K562 (cell line): ENCODE measurements around the gene RPLP2. TPM values are rescaled to one million over a fixed set of nuclear protein-coding genes. Genes with fewer than 3 reads are reported as not detected.

Experiments used
- ATF1 ChIP-seq, 2 experiments: fragments of 450-650 bp in 1 of 2; IDR thresholded peaks; 2 replicates each; pipeline ENCODE4 v1.6.1; 2016; ENCODE audit warnings: missing compliant biosample characterization in 1 of 2, missing genetic modification characterization in 1 of 2
- BHLHE40 ChIP-seq: IDR thresholded peaks from 2 replicates; pipeline ENCODE4 v1.6.1; 2011; ENCODE audit warnings: low read length, improper control_type of control experiment
- CREM ChIP-seq: IDR thresholded peaks from 2 replicates; pipeline ENCODE4 v1.6.1; 2014; ENCODE audit warnings: antibody characterized with exemption, low read depth
- CSDE1 ChIP-seq, 2 experiments: fragments of 450-650 bp; IDR thresholded peaks; 2 replicates each; pipeline ENCODE4 v1.6.1; 2016; ENCODE audit warnings: mild to moderate bottlenecking in 1 of 2
- ERF ChIP-seq: fragments of 450-650 bp; formaldehyde crosslinking; IDR thresholded peaks from 2 replicates; pipeline ENCODE4 v1.4.0; 2020; ENCODE audit warnings: mild to moderate bottlenecking, mixed read lengths
- GABPA ChIP-seq: fragments of 200-800 bp; sonication (Bioruptor generic); conservative IDR thresholded peaks from 2 replicates; pipeline ENCODE4 v1.6.1; 2016; ENCODE audit warnings: low read depth, missing genetic modification characterization, missing compliant biosample characterization
- MYBL2 ChIP-seq, 2 experiments: fragments of 450-650 bp in 1 of 2; sonication (generic) in 1 of 2; formaldehyde crosslinking in 1 of 2; IDR thresholded peaks; 2 replicates each; pipeline versions ENCODE4 v1.6.1 to v1.8.1; 2017 to 2022; ENCODE audit warnings: borderline replicate concordance in 1 of 2, inconsistent platforms in 1 of 2, low read depth in 1 of 2, mild to moderate bottlenecking in 1 of 2, missing genetic modification reagents in 1 of 2, moderate library complexity in 1 of 2
- NR4A1 ChIP-seq, 2 experiments: fragments of 250-450 bp in 1 of 2; fragments of 450-650 bp in 1 of 2; sonication (Bioruptor Pico) in 1 of 2; IDR thresholded peaks; 2 replicates each; pipeline versions ENCODE4 v1.4.0 to v1.6.1; 2016 to 2020; ENCODE audit warnings: mild to moderate bottlenecking in 2 of 2, missing compliant biosample characterization in 1 of 2, missing genetic modification characterization in 1 of 2, moderate library complexity in 1 of 2
- PYGO2 ChIP-seq: fragments of 450-650 bp; IDR thresholded peaks from 2 replicates; pipeline ENCODE4 v1.6.1; 2016; ENCODE audit warnings: mild to moderate bottlenecking, missing genetic modification characterization, moderate library complexity, missing compliant biosample characterization
- RHOXF2B ChIP-seq: fragments of 250-450 bp; sonication (Bioruptor Pico); conservative IDR thresholded peaks from 2 replicates; pipeline ENCODE4 v1.5.1; 2021
- STAT5A ChIP-seq: IDR thresholded peaks from 2 replicates; pipeline ENCODE4 v1.6.1; 2012; ENCODE audit warnings: low read length, inconsistent platforms, borderline replicate concordance
- TEAD1 ChIP-seq, 2 experiments: fragments of 450-650 bp in 1 of 2; sonication (generic) in 1 of 2; formaldehyde crosslinking; IDR thresholded peaks; 2 replicates each; pipeline versions ENCODE4 v1.4.0 to v1.8.0; 2020 to 2022; ENCODE audit warnings: mild to moderate bottlenecking in 2 of 2, missing genetic modification reagents in 1 of 2
- ZBTB9 ChIP-seq: fragments of 450-650 bp; formaldehyde crosslinking; IDR thresholded peaks from 2 replicates; pipeline ENCODE4 v1.4.0; 2020; ENCODE audit warnings: mild to moderate bottlenecking, moderate library complexity
- ZNF274 ChIP-seq: IDR thresholded peaks from 2 replicates; pipeline ENCODE4 v1.6.1; 2011; ENCODE audit warnings: low read depth, mild to moderate bottlenecking, low read length, moderate library complexity, borderline replicate concordance
- ZNF311 ChIP-seq: fragments of 250-450 bp; sonication (Bioruptor Pico); IDR thresholded peaks from 2 replicates; pipeline ENCODE4 v1.4.0; 2020; ENCODE audit warnings: mild to moderate bottlenecking, moderate library complexity
- polyA plus RNA-seq, 8 experiments: library from polyadenylated mRNA; depleted of rRNA in 4 of 8; stranded (reverse) in 5 of 8; unstranded in 3 of 8; fragments of >200 nt; fragmentation: Nextera tagmentation in 2 of 8; fragmentation: Illumina TruSeq in 1 of 8; extraction: Ambion mirVana in 2 of 8; extraction: Trizol in 1 of 8; gene quantifications; 2 replicates each; pipeline versions ENCODE4 v1.2.1 to v1.2.3, GENCODE V29; 2011 to 2014; ENCODE audit warnings: inconsistent platforms in 1 of 8, missing spikeins in 1 of 8
- total RNA-seq, 7 experiments: library from RNA; depleted of rRNA in 6 of 7; stranded (reverse); fragments of >200 nt in 6 of 7; fragmentation: Illumina TruSeq in 2 of 7; extraction: Trizol in 2 of 7; gene quantifications; 2 replicates each; pipeline versions ENCODE4 v1.2.1 to v1.2.3, GENCODE V29; 2011 to 2021; ENCODE audit warnings: low replicate concordance in 1 of 7
- TF ChIP-seq, protein P1 (sequence below), 2 experiments: fragments of 150-350 bp in 1 of 2; IDR thresholded peaks; 2 replicates each; pipeline ENCODE4 v1.6.1; 2012 to 2016; ENCODE audit warnings: low read depth in 2 of 2, low read length in 2 of 2, mild to moderate bottlenecking in 1 of 2, moderate library complexity in 1 of 2
- TF ChIP-seq, protein P2 (sequence below): fragments of 450-650 bp; IDR thresholded peaks from 2 replicates; pipeline ENCODE4 v1.6.1; 2016; ENCODE audit warnings: low read depth, mild to moderate bottlenecking, moderate library complexity
- TF ChIP-seq, protein P3 (sequence below): sonication (generic); formaldehyde crosslinking; IDR thresholded peaks from 2 replicates; pipeline ENCODE4 v1.9.0; 2022; ENCODE audit warnings: mild to moderate bottlenecking, missing genetic modification reagents
- TF ChIP-seq, protein P4 (sequence below): sonication (generic); formaldehyde crosslinking; IDR thresholded peaks from 2 replicates; pipeline ENCODE4 v1.9.0; 2022; ENCODE audit warnings: mild to moderate bottlenecking, missing genetic modification reagents

The RPLP2 gene
- total and polyA plus RNA-seq, 9 of the 15 experiments (the other 6 are each of a cell fraction or from before 2014, with no cell fraction given) = 528 to 3,807 (median 1,633) TPM

GRCh38 chr11:843818-844692, 34.3 kb downstream of the RPLP2 start (continued):
- no peak for TF ChIP-seq PYGO2
- TF ChIP-seq RHOXF2B (CRISPR knock-in tag) = no peak
- TF ChIP-seq, protein P1, sequence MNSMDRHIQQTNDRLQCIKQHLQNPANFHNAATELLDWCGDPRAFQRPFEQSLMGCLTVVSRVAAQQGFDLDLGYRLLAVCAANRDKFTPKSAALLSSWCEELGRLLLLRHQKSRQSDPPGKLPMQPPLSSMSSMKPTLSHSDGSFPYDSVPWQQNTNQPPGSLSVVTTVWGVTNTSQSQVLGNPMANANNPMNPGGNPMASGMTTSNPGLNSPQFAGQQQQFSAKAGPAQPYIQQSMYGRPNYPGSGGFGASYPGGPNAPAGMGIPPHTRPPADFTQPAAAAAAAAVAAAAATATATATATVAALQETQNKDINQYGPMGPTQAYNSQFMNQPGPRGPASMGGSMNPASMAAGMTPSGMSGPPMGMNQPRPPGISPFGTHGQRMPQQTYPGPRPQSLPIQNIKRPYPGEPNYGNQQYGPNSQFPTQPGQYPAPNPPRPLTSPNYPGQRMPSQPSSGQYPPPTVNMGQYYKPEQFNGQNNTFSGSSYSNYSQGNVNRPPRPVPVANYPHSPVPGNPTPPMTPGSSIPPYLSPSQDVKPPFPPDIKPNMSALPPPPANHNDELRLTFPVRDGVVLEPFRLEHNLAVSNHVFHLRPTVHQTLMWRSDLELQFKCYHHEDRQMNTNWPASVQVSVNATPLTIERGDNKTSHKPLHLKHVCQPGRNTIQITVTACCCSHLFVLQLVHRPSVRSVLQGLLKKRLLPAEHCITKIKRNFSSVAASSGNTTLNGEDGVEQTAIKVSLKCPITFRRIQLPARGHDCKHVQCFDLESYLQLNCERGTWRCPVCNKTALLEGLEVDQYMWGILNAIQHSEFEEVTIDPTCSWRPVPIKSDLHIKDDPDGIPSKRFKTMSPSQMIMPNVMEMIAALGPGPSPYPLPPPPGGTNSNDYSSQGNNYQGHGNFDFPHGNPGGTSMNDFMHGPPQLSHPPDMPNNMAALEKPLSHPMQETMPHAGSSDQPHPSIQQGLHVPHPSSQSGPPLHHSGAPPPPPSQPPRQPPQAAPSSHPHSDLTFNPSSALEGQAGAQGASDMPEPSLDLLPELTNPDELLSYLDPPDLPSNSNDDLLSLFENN (IDR thresholded peaks at IDR 0.05; ENCODE audit: low read depth in 2 of 2, low read length in 2 of 2) = no peak
- peak; percentile 99 for TF ChIP-seq ZBTB9 (CRISPR knock-in tag)
- no peak for TF ChIP-seq CSDE1 (IDR thresholded peaks at IDR 0.05)
- TF ChIP-seq, protein P2, sequence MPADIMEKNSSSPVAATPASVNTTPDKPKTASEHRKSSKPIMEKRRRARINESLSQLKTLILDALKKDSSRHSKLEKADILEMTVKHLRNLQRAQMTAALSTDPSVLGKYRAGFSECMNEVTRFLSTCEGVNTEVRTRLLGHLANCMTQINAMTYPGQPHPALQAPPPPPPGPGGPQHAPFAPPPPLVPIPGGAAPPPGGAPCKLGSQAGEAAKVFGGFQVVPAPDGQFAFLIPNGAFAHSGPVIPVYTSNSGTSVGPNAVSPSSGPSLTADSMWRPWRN = peak; percentile 75
- TF ChIP-seq BHLHE40 = peak; percentile 78
- TF ChIP-seq ATF1 (CRISPR knock-in tag; IDR thresholded peaks at IDR 0.05) = no peak
- no peak for TF ChIP-seq ATF1 (tag; IDR thresholded peaks at IDR 0.05)
- no peak for TF ChIP-seq NR4A1 (CRISPR knock-in tag; IDR thresholded peaks at IDR 0.05)
- no peak for TF ChIP-seq NR4A1 (tag; IDR thresholded peaks at IDR 0.05)
- TF ChIP-seq CREM = peak; percentile 29; the same call in 1 of the 2 replicates
- TF ChIP-seq, protein P3, sequence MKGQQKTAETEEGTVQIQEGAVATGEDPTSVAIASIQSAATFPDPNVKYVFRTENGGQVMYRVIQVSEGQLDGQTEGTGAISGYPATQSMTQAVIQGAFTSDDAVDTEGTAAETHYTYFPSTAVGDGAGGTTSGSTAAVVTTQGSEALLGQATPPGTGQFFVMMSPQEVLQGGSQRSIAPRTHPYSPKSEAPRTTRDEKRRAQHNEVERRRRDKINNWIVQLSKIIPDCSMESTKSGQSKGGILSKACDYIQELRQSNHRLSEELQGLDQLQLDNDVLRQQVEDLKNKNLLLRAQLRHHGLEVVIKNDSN (CRISPR knock-in tag) = peak; percentile 51
- peak; percentile 52; the same call in 1 of the 2 replicates for TF ChIP-seq ZNF311 (CRISPR knock-in tag)
- 0 out of 2 replicates have a peak, but pooled peaks have one; percentile 21 for TF ChIP-seq ERF (CRISPR knock-in tag)
- TF ChIP-seq MYBL2 (IDR thresholded peaks at IDR 0.05; ENCODE audit: low read depth) = no peak
- no peak for TF ChIP-seq MYBL2 (CRISPR knock-in tag; IDR thresholded peaks at IDR 0.05; ENCODE audit: borderline replicate concordance)
- TF ChIP-seq, protein P4, sequence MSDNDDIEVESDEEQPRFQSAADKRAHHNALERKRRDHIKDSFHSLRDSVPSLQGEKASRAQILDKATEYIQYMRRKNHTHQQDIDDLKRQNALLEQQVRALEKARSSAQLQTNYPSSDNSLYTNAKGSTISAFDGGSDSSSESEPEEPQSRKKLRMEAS (CRISPR knock-in tag) = peak; percentile 93
- peak; percentile 53; the same call in 1 of the 2 replicates for TF ChIP-seq GABPA (tag)
- no peak for TF ChIP-seq STAT5A
- TF ChIP-seq TEAD1 (CRISPR knock-in tag; IDR thresholded peaks at IDR 0.05) = peak in 1 of 2 experiments; percentile 91; a peak in 1 of 4 replicates
- TF ChIP-seq ZNF274 = no peak
